ENCODE measurements around the gene ADAMTSL2.

ADAMTSL2 gene

DNA sequence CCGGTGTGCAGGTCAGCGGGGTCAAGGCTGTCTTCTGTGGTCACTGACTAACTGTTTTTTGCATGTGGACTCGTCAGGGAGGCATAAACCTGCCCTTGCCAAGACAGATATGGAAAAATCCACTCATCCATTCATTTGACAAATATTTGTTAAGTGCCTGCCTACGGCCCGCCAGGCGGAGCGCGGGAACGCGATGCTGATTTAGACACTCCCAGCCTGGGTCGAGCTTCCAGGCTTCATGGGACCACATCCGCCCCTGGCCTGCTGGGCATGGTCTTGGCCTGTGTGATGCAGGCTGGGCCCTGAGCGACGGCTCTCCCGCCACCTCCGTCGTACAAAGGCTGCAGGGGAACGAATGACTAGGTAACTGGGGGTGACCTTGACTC is 27.9 kb upstream of the ADAMTSL2 start:
- Histone ChIP-seq H3K4me3 (ENCODE audit: low read depth in 1 of 2, low read length in 1 of 2) (no peak overlapping the region), H3K9me3 (no peaks in the 10 kb centered on the region), H3K4me1 (ENCODE audit: control insufficient read depth in 1 of 2, insufficient read depth in 1 of 2, low read depth in 1 of 2, low read length in 1 of 2) (no peaks in the 10 kb centered on the region), H3K27me3 (peaks cover 41% of the 10 kb centered on the region), H3K36me3 (no peaks in the 10 kb centered on the region), H3K27ac (no peak overlapping the region)
- no peak for TF ChIP-seq CTCF (IDR thresholded peaks at IDR 0.05)

GRCh38 chr9:133507246-133507965 is 27.1 kb upstream of the ADAMTSL2 start:
- TF ChIP-seq CTCF (IDR thresholded peaks at IDR 0.05): no peak
- Histone ChIP-seq H3K27ac (no peak overlapping the region), H3K27me3 (peaks cover 41% of the 10 kb centered on the region), H3K4me3 (ENCODE audit: low read depth in 1 of 2, low read length in 1 of 2) (no peak overlapping the region), H3K4me1 (ENCODE audit: control insufficient read depth in 1 of 2, insufficient read depth in 1 of 2, low read depth in 1 of 2, low read length in 1 of 2) (no peaks in the 10 kb centered on the region), H3K36me3 (no peaks in the 10 kb centered on the region), H3K9me3 (no peaks in the 10 kb centered on the region)

DNA sequence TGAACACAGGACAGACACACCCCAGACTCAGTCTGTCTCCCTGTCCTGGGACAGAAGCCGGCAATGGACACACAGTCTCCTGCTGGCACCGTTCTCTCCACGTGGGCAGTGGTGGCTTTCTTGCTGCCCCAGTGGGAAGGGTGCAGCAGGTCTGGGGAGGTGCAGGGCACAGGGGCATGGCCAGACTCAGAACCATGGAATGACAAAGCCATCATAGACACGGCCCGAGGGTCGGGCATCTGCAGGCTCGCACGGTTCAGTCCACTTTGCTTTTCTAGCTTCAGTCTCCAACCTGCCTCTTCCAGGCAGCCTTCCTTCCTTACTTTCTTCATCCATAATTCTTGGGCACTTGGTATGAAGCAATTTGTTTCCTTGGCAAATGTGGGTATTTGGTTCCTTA is 26.5 kb upstream of the ADAMTSL2 start:
- TF ChIP-seq CTCF (IDR thresholded peaks at IDR 0.05): no peak
- Histone ChIP-seq H3K9me3 (no peaks in the 10 kb centered on the region), H3K4me1 (ENCODE audit: control insufficient read depth in 1 of 2, insufficient read depth in 1 of 2, low read depth in 1 of 2, low read length in 1 of 2) (no peaks in the 10 kb centered on the region), H3K27ac (no peak overlapping the region), H3K27me3 (peaks cover 41% of the 10 kb centered on the region), H3K36me3 (no peaks in the 10 kb centered on the region), H3K4me3 (ENCODE audit: low read depth in 1 of 2, low read length in 1 of 2) (no peak overlapping the region)

- TF ChIP-seq CTCF (IDR thresholded peaks at IDR 0.05): no peak
- Histone ChIP-seq H3K27ac (no peak overlapping the region), H3K9me3 (no peaks in the 10 kb centered on the region), H3K36me3 (no peaks in the 10 kb centered on the region), H3K27me3 (peaks cover 41% of the 10 kb centered on the region), H3K4me1 (ENCODE audit: control insufficient read depth in 1 of 2, insufficient read depth in 1 of 2, low read depth in 1 of 2, low read length in 1 of 2) (no peaks in the 10 kb centered on the region), H3K4me3 (ENCODE audit: low read depth in 1 of 2, low read length in 1 of 2) (no peak overlapping the region)
Observed at GRCh38 chr9:133509179-133510083, 25.1 kb upstream of the ADAMTSL2 start.

- no peak overlapping the region for H3K4me3 ChIP-seq (ENCODE audit: low read depth in 1 of 2, low read length in 1 of 2)
- H3K4me1 ChIP-seq (ENCODE audit: control insufficient read depth in 1 of 2, insufficient read depth in 1 of 2, low read depth in 1 of 2, low read length in 1 of 2): no peaks in the 10 kb centered on the region
- peaks cover 41% of the 10 kb centered on the region for H3K27me3 ChIP-seq
- H3K27ac ChIP-seq: no peak overlapping the region
- no peak for TF ChIP-seq CTCF (IDR thresholded peaks at IDR 0.05)
- H3K36me3 ChIP-seq: no peaks in the 10 kb centered on the region
- H3K9me3 ChIP-seq: no peaks in the 10 kb centered on the region
Observed at GRCh38 chr9:133510926-133511505, 23.5 kb upstream of the ADAMTSL2 start.
